Activated T-cell treated with anti-CD3 and anti-CD28 coated beads, Interleukin-2, amount 50 U/mL, for 24 hours (primary cell): ENCODE data around the gene RABGAP1L.
"Not testable (repeated sequence)": the region's sequence is repeated elsewhere in the genome, so short reads cannot be mapped to it uniquely, and the experiment has no call there.

Experiments used
- DNase-seq: peaks from one replicate; pipeline ENCODE4 v3.0.0-alpha.2; 2020
- H3K27ac Mint-ChIP-seq: 2 replicates; pipeline ENCODE4 v1.8.0; 2020; ENCODE audit warnings: mild to moderate bottlenecking, mixed read lengths
- H3K27me3 Mint-ChIP-seq: 2 replicates; pipeline ENCODE4 v1.8.0; 2020; ENCODE audit warnings: mixed read lengths
- H3K36me3 Mint-ChIP-seq: 2 replicates; pipeline ENCODE4 v1.8.0; 2020; ENCODE audit warnings: low read depth, mixed read lengths
- H3K4me1 Mint-ChIP-seq: 2 replicates; pipeline ENCODE4 v1.8.0; 2020; ENCODE audit warnings: low read depth, mixed read lengths
- H3K4me3 Mint-ChIP-seq: 2 replicates; pipeline ENCODE4 v1.8.0; 2020; ENCODE audit warnings: mild to moderate bottlenecking, moderate library complexity, mixed read lengths
- H3K9me3 Mint-ChIP-seq: 2 replicates; pipeline ENCODE4 v1.8.0; 2020; ENCODE audit warnings: mixed read lengths

RABGAP1L gene

GRCh38 chr1:175009532-175009931 lies 850.2 kb downstream of the RABGAP1L start:
- no peak for DNase-seq
- H3K9me3 Mint-ChIP-seq = no peaks in the 10 kb centered on the region
- H3K4me1 Mint-ChIP-seq = peaks cover 33% of the 10 kb centered on the region
- H3K4me3 Mint-ChIP-seq = no peak overlapping the region
- peaks cover 98% of the 10 kb centered on the region for H3K36me3 Mint-ChIP-seq
- H3K27me3 Mint-ChIP-seq = no peaks in the 10 kb centered on the region
- H3K27ac Mint-ChIP-seq = peak overlapping the region; percentile 74

DNA sequence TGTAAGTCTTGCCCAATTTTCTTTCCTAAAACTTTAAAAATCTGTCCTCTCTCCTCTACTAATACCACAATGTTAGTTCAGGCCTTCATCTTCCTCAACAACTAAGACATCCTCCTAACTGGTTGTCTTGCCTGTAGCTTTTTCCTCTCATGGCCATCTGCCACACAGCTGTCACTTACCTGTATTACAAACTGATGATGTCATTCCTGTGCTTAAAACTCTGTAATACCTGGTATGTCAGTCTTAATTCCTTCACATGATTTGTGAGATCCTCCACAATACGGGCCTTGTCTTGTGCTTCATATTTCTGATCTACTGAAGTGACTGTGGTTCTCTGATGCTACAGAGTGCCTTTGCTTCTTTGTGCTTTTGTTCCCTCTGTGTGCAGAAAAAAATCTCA lies 854.1 kb downstream of the RABGAP1L start:
- H3K9me3 Mint-ChIP-seq = no peaks in the 10 kb centered on the region
- peak overlapping the region; percentile 54 for H3K27ac Mint-ChIP-seq
- H3K4me1 Mint-ChIP-seq = peaks cover 15% of the 10 kb centered on the region
- peaks cover 100% of the 10 kb centered on the region for H3K36me3 Mint-ChIP-seq
- H3K27me3 Mint-ChIP-seq = no peaks in the 10 kb centered on the region
- no peak overlapping the region for H3K4me3 Mint-ChIP-seq
- no peak for DNase-seq

GRCh38 chr1:175015243-175015642 lies 855.9 kb downstream of the RABGAP1L start:
- DNase-seq = no peak
- Mint-ChIP-seq H3K36me3 (peaks cover 91% of the 10 kb centered on the region), H3K27me3 (no peaks in the 10 kb centered on the region), H3K4me1 (peaks cover 16% of the 10 kb centered on the region), H3K4me3 (no peak overlapping the region), H3K27ac (peak overlapping the region; percentile 57), H3K9me3 (no peaks in the 10 kb centered on the region)

- Mint-ChIP-seq H3K9me3 (peaks cover under 1% of the 10 kb centered on the region), H3K27ac (peak overlapping the region; percentile 50), H3K27me3 (no peaks in the 10 kb centered on the region), H3K4me1 (peaks cover 37% of the 10 kb centered on the region), H3K36me3 (peaks cover 69% of the 10 kb centered on the region), H3K4me3 (no peak overlapping the region)
- DNase-seq = no peak
Observed at GRCh38 chr1:175019524-175019923, 860.2 kb downstream of the RABGAP1L start.

GRCh38 chr1:175023043-175023921 lies 864.0 kb downstream of the RABGAP1L start, which contains the start of gene MRPS14:
TSS of gene MRPS14 (minus strand) at chr1:175023425. CDS start at chr1:175023408, 17 bp downstream.
- H3K27me3 Mint-ChIP-seq = no peaks in the 10 kb centered on the region
- H3K9me3 Mint-ChIP-seq = peaks cover 4% of the 10 kb centered on the region
- H3K4me3 Mint-ChIP-seq = peak within 1 kb of the TSS; percentile 85
- H3K27ac Mint-ChIP-seq = peak within 1 kb of the TSS; percentile 94
- peaks cover 31% of the 10 kb centered on the region for H3K36me3 Mint-ChIP-seq
- peak; percentile 99 for DNase-seq
- H3K4me1 Mint-ChIP-seq = peaks cover 31% of the 10 kb centered on the region

- H3K4me1 Mint-ChIP-seq = peaks cover 30% of the 10 kb centered on the region
- H3K4me3 Mint-ChIP-seq = peak overlapping the region; percentile 85
- not testable (repeated sequence) for H3K27me3 Mint-ChIP-seq, DNase-seq, H3K9me3 Mint-ChIP-seq
- H3K27ac Mint-ChIP-seq = peak overlapping the region; percentile 94
- H3K36me3 Mint-ChIP-seq = peaks cover 28% of the 10 kb centered on the region
Observed at GRCh38 chr1:175023922-175024242, 864.6 kb downstream of the RABGAP1L start.

DNA sequence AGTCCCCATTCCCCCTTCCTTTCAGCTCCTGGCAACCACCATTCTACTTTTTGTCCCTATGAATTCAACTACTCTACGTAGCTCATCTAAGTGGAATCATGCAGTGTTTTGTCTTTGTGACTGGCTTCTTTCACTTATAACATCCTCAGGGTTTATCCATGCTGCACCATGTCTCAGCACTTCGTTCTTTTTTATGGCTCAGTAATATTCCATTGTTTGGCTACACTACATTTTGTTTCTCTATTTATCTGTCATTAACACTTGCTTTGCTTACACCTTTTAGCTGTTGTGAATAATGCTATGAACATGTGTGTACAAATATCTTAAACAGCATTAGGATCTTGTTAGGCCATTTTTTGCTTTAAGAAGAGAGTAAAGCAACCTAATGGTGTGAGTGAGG lies 865.5 kb downstream of the RABGAP1L start:
- Mint-ChIP-seq H3K36me3 (peaks cover 24% of the 10 kb centered on the region), H3K27ac (peak overlapping the region; percentile 3), H3K4me3 (peak overlapping the region; percentile 85), H3K9me3 (peaks cover 4% of the 10 kb centered on the region), H3K4me1 (peaks cover 35% of the 10 kb centered on the region), H3K27me3 (no peaks in the 10 kb centered on the region)
- no peak for DNase-seq

GRCh38 chr1:175033953-175034352 lies 874.6 kb downstream of the RABGAP1L start:
- Mint-ChIP-seq H3K9me3 (no peaks in the 10 kb centered on the region), H3K27me3 (no peaks in the 10 kb centered on the region), H3K36me3 (no peaks in the 10 kb centered on the region), H3K4me1 (peaks cover 10% of the 10 kb centered on the region), H3K4me3 (no peak overlapping the region), H3K27ac (no peak overlapping the region)
- DNase-seq = no peak

- no peak overlapping the region for H3K27ac Mint-ChIP-seq
- H3K9me3 Mint-ChIP-seq = no peaks in the 10 kb centered on the region
- no peak overlapping the region for H3K4me3 Mint-ChIP-seq
- no peaks in the 10 kb centered on the region for H3K36me3 Mint-ChIP-seq
- DNase-seq = no peak
- H3K4me1 Mint-ChIP-seq = peaks cover 2% of the 10 kb centered on the region
- no peaks in the 10 kb centered on the region for H3K27me3 Mint-ChIP-seq
Observed at GRCh38 chr1:175034775-175035174, 875.5 kb downstream of the RABGAP1L start.

DNA sequence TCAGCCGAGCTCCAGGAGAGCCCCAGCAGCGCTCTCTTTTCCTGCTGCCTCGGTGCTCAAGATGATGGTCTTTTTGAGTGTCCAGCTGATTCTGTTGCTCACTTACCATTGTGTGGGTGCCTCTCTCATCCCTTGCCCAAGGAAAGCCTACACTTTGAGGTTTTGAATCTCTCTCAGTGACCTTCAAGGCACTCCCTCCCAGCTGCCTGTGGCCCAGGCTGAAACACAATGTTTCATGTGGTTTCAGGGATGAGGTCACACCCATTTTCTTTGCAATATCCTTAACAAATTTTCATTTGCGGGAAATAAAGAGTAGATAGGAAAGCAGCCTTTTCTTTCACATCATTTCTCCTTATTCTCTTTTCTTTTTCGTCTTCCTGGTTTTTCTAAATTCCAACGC lies 876.5 kb downstream of the RABGAP1L start:
- no peaks in the 10 kb centered on the region for H3K36me3 Mint-ChIP-seq
- no peaks in the 10 kb centered on the region for H3K27me3 Mint-ChIP-seq
- H3K9me3 Mint-ChIP-seq = no peaks in the 10 kb centered on the region

DNA sequence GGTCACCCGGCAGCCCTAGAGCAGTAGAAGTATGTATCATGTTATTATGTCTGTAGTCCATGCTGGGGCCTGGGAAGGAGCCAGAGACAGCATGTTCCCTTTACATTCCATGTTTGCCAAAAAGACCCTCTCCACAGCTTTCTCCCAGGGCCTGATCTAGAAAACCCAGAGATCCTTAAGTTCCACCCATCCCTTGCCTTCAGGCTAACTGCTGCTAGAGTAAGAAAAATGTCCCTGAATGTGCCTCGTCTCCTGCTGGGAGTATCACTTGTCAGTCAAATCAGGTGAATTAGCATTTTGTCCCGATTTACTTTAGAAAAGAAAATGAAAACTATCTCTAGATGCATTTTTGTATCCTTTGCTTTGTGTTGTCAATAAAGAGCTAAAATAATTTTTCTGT lies 877.2 kb downstream of the RABGAP1L start:
- Mint-ChIP-seq H3K27me3 (no peaks in the 10 kb centered on the region), H3K9me3 (no peaks in the 10 kb centered on the region), H3K27ac (no peak overlapping the region), H3K4me3 (no peak overlapping the region), H3K4me1 (no peaks in the 10 kb centered on the region), H3K36me3 (no peaks in the 10 kb centered on the region)
- no peak for DNase-seq

More for the DNA sequence above, 876.5 kb downstream of the RABGAP1L start:
- no peak overlapping the region for H3K4me3 Mint-ChIP-seq
- H3K27ac Mint-ChIP-seq = no peak overlapping the region
- no peaks in the 10 kb centered on the region for H3K4me1 Mint-ChIP-seq
- no peak for DNase-seq

GRCh38 chr1:175037416-175037815 lies 878.1 kb downstream of the RABGAP1L start:
- Mint-ChIP-seq H3K27me3 (no peaks in the 10 kb centered on the region), H3K4me1 (no peaks in the 10 kb centered on the region), H3K27ac (no peak overlapping the region), H3K36me3 (no peaks in the 10 kb centered on the region), H3K9me3 (no peaks in the 10 kb centered on the region), H3K4me3 (no peak overlapping the region)
- no peak for DNase-seq

DNA sequence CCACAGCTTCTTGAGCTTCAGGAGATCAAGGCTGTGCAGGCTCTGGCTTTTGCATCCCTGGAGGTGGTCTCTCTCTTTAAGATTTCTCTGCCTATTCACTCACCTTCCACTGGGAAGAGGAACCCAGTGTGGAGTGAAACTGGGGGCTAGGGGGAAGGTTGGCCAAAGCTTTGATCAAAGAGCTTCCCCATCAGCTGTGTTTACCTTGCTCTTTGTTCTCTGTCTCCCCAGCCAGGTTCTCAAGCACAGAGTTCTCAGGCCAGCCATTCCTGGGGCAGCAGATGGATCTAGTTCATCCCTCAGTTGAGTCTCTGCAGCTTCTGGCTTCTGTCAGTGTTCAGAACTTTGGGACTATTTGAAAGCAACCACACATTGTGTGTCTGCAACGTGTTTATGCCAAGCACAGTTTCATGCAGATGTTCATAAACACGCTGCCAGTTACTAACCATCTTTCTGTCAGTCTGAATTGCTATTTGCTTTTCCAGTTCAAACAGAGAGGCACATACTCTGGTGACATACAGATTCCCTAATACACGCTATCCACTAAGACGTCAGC lies 881.1 kb downstream of the RABGAP1L start:
- H3K36me3 Mint-ChIP-seq = no peaks in the 10 kb centered on the region
- no peak for DNase-seq
- H3K27ac Mint-ChIP-seq = no peak overlapping the region
- no peaks in the 10 kb centered on the region for H3K4me1 Mint-ChIP-seq
- H3K4me3 Mint-ChIP-seq = no peak overlapping the region
- no peaks in the 10 kb centered on the region for H3K27me3 Mint-ChIP-seq
- H3K9me3 Mint-ChIP-seq = no peaks in the 10 kb centered on the region

DNA sequence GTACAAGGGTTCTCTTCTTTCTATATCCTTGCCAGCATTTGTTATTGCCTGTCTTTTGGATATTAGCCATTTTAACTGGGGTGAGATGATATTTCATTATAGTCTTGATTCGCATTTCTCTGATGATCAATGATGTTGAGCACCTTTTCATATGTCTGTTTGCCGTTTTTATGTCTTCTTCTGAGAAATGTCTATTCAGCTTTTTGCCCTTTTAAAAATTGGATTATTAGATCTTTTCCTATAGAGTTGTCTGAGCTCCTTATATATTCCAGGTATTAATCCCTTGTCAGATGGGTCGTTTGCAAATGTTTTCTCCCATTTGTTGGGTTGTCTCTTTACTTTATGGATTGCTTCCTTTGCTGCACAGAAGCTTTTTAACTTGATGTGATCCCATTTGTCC lies 883.3 kb downstream of the RABGAP1L start:
- H3K27me3 Mint-ChIP-seq = peaks cover 5% of the 10 kb centered on the region

DNA sequence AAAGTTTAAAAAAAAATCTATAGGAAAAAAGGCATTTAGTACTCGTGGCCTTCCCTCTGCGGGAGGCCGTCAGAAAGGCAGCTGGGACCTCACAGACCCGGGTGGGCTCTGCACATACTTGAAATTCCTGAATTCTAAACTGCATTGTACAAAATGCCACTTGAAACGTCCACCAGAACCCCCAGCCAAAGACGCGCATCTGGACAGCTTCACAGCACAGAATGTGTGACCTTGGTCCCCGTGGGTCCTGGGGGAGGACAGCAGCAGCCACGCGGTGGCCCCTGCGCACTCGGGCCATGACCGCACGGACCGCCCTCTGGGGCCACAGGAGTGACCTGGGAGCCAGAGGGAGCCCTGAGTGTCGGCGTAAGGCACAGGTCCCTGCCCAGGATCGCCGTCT lies 884.5 kb downstream of the RABGAP1L start:
- no peaks in the 10 kb centered on the region for H3K9me3 Mint-ChIP-seq
- H3K27ac Mint-ChIP-seq = no peak overlapping the region
- H3K36me3 Mint-ChIP-seq = no peaks in the 10 kb centered on the region
- H3K4me3 Mint-ChIP-seq = no peak overlapping the region
- DNase-seq = no peak
- peaks cover 15% of the 10 kb centered on the region for H3K27me3 Mint-ChIP-seq
- H3K4me1 Mint-ChIP-seq = no peaks in the 10 kb centered on the region

More for the DNA sequence above, 883.3 kb downstream of the RABGAP1L start:
- Mint-ChIP-seq H3K9me3 (no peaks in the 10 kb centered on the region), H3K4me1 (no peaks in the 10 kb centered on the region), H3K27ac (no peak overlapping the region), H3K4me3 (no peak overlapping the region), H3K36me3 (no peaks in the 10 kb centered on the region)
- no peak for DNase-seq
